Endothelial cell of umbilical vein (primary cell): ENCODE results near the gene PPP1R9A. TPM values are rescaled to one million over a fixed set of nuclear protein-coding genes. Genes with fewer than 3 reads are reported as not detected.

ENCODE experiments used
- BruUV-seq: library from RNA; stranded (reverse); fragments of 400-500 nt; replicated peaks from 2 replicates; lab custom pipeline; 2021; lab: Mats Ljungman, UMichigan
- CTCF ChIA-PET: fragments of 300-600, 350-600 bp; sonication (Branson Sonifier 250); formaldehyde crosslinking; loops from one replicate; lab custom pipeline; 2021; ENCODE audit warnings: antibody characterized with exemption, inconsistent platforms; lab: Charles Lee
- POLR2A ChIA-PET: fragments of 300-600, 350-600 bp; sonication (Branson Sonifier 250); formaldehyde crosslinking; loops from one replicate; lab custom pipeline; 2021; ENCODE audit warnings: antibody characterized with exemption, inconsistent platforms; lab: Charles Lee
- DNase-seq: peaks from one replicate; pipeline ENCODE4 v3.0.0-alpha.2; 2011; ENCODE audit warnings: low read depth, low spot score
- FAIRE-seq: peaks from 2 replicates; lab custom pipeline; 2011; peaks lifted over from hg19 to GRCh38; lab: Jason Lieb, UNC
- H2AFZ ChIP-seq: 2 replicates; pipeline ENCODE4 v1.6.0; 2012; ENCODE audit warnings: low read depth, low read length, control low read depth, inconsistent platforms
- H3K27ac ChIP-seq: 2 replicates; pipeline ENCODE4 v1.5.1; 2011; ENCODE audit warnings: low read depth, mild to moderate bottlenecking, control low read depth, low read length, moderate library complexity; ENCODE audit not compliant: insufficient read depth
- H3K27me3 ChIP-seq, 2 experiments: 2 replicates each; pipeline versions ENCODE4 v1.6.0 to v1.6.1; 2011; ENCODE audit warnings: low read length in 2 of 2, mixed read lengths in 1 of 2; ENCODE audit not compliant: control insufficient read depth in 2 of 2, insufficient read depth in 2 of 2
- H3K36me3 ChIP-seq, 2 experiments: 2 replicates in 1 of 2; 3 replicates in 1 of 2; pipeline ENCODE4 v1.5.1; 2011; ENCODE audit warnings: low read length in 2 of 2, mild to moderate bottlenecking in 1 of 2, moderate library complexity in 1 of 2; ENCODE audit not compliant: control insufficient read depth in 2 of 2, insufficient read depth in 2 of 2; ENCODE audit errors: extremely low read depth in 1 of 2
- H3K4me1 ChIP-seq: 3 replicates; pipeline ENCODE4 v1.5.1; 2011; ENCODE audit warnings: mild to moderate bottlenecking, low read length; ENCODE audit not compliant: control insufficient read depth, insufficient read depth; ENCODE audit errors: extremely low read depth
- H3K4me2 ChIP-seq: 2 replicates; pipeline ENCODE4 v1.6.1; 2011; ENCODE audit warnings: low read length, control low read depth, mixed read lengths; ENCODE audit not compliant: insufficient read depth
- H3K4me3 ChIP-seq, 3 experiments: fragments of 200-600 bp in 1 of 3; sonication (generic), shearing (Covaris generic) in 1 of 3; replicated peaks in 1 of 3; 2 replicates each; pipeline ENCODE4 v1.5.1; 2011 to 2016; ENCODE audit warnings: control low read depth in 3 of 3, low read length in 3 of 3, mild to moderate bottlenecking in 2 of 3, inconsistent platforms in 1 of 3, low read depth in 1 of 3, moderate library complexity in 1 of 3; ENCODE audit not compliant: insufficient read depth in 1 of 3
- H3K79me2 ChIP-seq: 2 replicates; pipeline ENCODE4 v1.6.0; 2012; ENCODE audit warnings: low read length, inconsistent platforms; ENCODE audit not compliant: control insufficient read depth, insufficient read depth
- H3K9ac ChIP-seq: replicated peaks from 2 replicates; pipeline ENCODE3; 2011; ENCODE audit warnings: low read length, control low read depth; ENCODE audit not compliant: insufficient read depth; ENCODE audit errors: extremely low read depth
- H3K9me1 ChIP-seq: replicated peaks from 3 replicates; pipeline ENCODE4 v1.6.0; 2011; ENCODE audit warnings: mild to moderate bottlenecking, low read length; ENCODE audit not compliant: control insufficient read depth, insufficient read depth; ENCODE audit errors: extremely low read depth
- H3K9me3 ChIP-seq: replicated peaks from 2 replicates; pipeline ENCODE4 v1.5.1; 2012; ENCODE audit warnings: low read length, inconsistent platforms; ENCODE audit not compliant: control insufficient read depth, insufficient read depth
- H4K20me1 ChIP-seq: replicated peaks from 2 replicates; pipeline ENCODE3; 2011; ENCODE audit warnings: mild to moderate bottlenecking, low read length; ENCODE audit not compliant: control insufficient read depth, insufficient read depth; ENCODE audit errors: extremely low read depth
- EZH2 ChIP-seq: IDR thresholded peaks from 2 replicates; pipeline ENCODE4 v1.6.1; 2012; ENCODE audit warnings: borderline replicate concordance, low read depth, mild to moderate bottlenecking, moderate library complexity, low read length, inconsistent platforms; ENCODE audit not compliant: severe bottlenecking
- FOS ChIP-seq: IDR thresholded peaks from 2 replicates; pipeline ENCODE4 v1.6.1; 2011; ENCODE audit warnings: mild to moderate bottlenecking, low read length, moderate library complexity, borderline replicate concordance; ENCODE audit not compliant: insufficient read depth
- GATA2 ChIP-seq: IDR thresholded peaks from 2 replicates; pipeline ENCODE4 v1.7.0; 2011; ENCODE audit warnings: low read depth, mild to moderate bottlenecking, moderate library complexity, mixed read lengths, low read length; ENCODE audit not compliant: insufficient read length, insufficient read depth
- JUN ChIP-seq: IDR thresholded peaks from 2 replicates; pipeline ENCODE4 v1.6.1; 2011; ENCODE audit warnings: borderline replicate concordance, low read depth; ENCODE audit not compliant: insufficient read length, insufficient read depth
- MYC ChIP-seq: IDR thresholded peaks from one replicate; pipeline ENCODE4 v1.6.1; 2011; ENCODE audit warnings: mild to moderate bottlenecking, low read depth, low read length
- POLR2A ChIP-seq: IDR thresholded peaks from 2 replicates; pipeline ENCODE4 v1.6.1; 2012; ENCODE audit warnings: low read depth, mild to moderate bottlenecking, control low read depth, low read length
- POLR2AphosphoS5 ChIP-seq: IDR thresholded peaks from 2 replicates; pipeline ENCODE4 v1.6.1; 2012; ENCODE audit warnings: low read depth, mild to moderate bottlenecking, control low read depth, low read length, moderate library complexity; ENCODE audit not compliant: insufficient read depth
- dilution Hi-C: fragments of 300-500 bp; cut with MboI; formaldehyde crosslinking; loops from one replicate; pipeline ENCODE4 v1.15.0; 2019; ENCODE audit warnings: low sequenced_read_pairs; ENCODE audit not compliant: extremely low pct_ligation_motif_present
- intact Hi-C: fragments of 100-400 bp; cut with micrococcal nuclease; formaldehyde crosslinking; loops from one replicate; pipeline ENCODE4 v1.10.0; 2022
- polyA plus RNA-seq, 4 experiments: library from polyadenylated mRNA; depleted of rRNA in 3 of 4; stranded (reverse) in 3 of 4; unstranded in 1 of 4; fragments of >200 nt; gene quantifications; 2 replicates each; pipeline versions ENCODE4 v1.2.1 to v1.2.3, GENCODE V29; 2011 to 2012; ENCODE audit warnings: missing spikeins in 1 of 4
- total RNA-seq: library from RNA; stranded (reverse); gene quantifications from 2 replicates; pipeline ENCODE4 v1.2.3, GENCODE V29; 2021
- TF ChIP-seq, protein P1 (sequence below): IDR thresholded peaks from 2 replicates; pipeline ENCODE4 v1.6.1; 2011; ENCODE audit not compliant: insufficient read depth, insufficient read length
- TF ChIP-seq, protein P2 (sequence below), 2 donors: IDR thresholded peaks; 1 replicate in 1 of 2; 2 replicates in 1 of 2; pipeline ENCODE4 v1.5.1; 2011; ENCODE audit warnings: low read length in 2 of 2, mild to moderate bottlenecking in 2 of 2, moderate library complexity in 2 of 2, control low read depth in 1 of 2, inconsistent platforms in 1 of 2, low read depth in 1 of 2; ENCODE audit not compliant: insufficient read depth in 1 of 2; ENCODE audit errors: extremely low read depth in 1 of 2

Gene PPP1R9A
- total and polyA plus RNA-seq, 2 donors (not counting 3 experiments of a cell fraction or from before 2014, with no cell fraction given), result 0.50 to 3.0 TPM

DNA sequence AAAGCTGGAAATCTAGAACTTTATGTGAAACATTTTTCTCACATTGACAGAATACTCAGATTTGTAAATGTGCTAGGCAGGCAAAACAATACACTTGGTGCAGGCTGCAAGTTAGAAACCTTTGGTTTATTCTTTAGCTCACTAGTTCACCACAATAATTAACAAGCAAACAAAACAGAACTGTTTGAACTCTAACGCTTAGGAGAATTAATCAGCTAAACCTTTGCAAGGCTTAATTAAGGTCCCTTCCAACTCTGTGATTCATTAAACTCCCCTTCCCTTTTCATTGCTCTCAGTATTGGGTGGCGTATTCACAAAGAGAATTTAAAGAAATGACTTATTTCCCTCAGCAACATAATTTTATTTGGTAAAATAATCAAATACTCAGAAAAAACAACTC, 317.9 kb downstream of the PPP1R9A start:
- H3K4me2 ChIP-seq, result no peak overlapping the region
- dilution Hi-C loops (no loop called here), intact Hi-C loops (no loop called here)
- H3K27ac ChIP-seq, result no peak overlapping the region
- no peaks in the 10 kb centered on the region for H3K27me3 ChIP-seq
- POLR2A ChIA-PET, result no interaction called here
- H3K4me3 ChIP-seq, result no peak overlapping the region
- no peaks in the 10 kb centered on the region for H3K4me1 ChIP-seq
- no TSS peak for BruUV-seq
- no peak for DNase-seq
- no peaks in the 10 kb centered on the region for H3K9me3 ChIP-seq
- H4K20me1 ChIP-seq, result no peaks in the 10 kb centered on the region
- no peak overlapping the region for H2AFZ ChIP-seq
- H3K79me2 ChIP-seq, result no peaks in the 10 kb centered on the region
- H3K9ac ChIP-seq, result no peak overlapping the region
- TF ChIP-seq POLR2A (no peak), FOS (no peak), MYC (no peak), GATA2 (no peak), POLR2AphosphoS5 (no peak), EZH2 (no peak), JUN (no peak)
- TF ChIP-seq, protein P1, sequence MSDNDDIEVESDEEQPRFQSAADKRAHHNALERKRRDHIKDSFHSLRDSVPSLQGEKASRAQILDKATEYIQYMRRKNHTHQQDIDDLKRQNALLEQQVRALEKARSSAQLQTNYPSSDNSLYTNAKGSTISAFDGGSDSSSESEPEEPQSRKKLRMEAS, result no peak
- TF ChIP-seq, protein P2, sequence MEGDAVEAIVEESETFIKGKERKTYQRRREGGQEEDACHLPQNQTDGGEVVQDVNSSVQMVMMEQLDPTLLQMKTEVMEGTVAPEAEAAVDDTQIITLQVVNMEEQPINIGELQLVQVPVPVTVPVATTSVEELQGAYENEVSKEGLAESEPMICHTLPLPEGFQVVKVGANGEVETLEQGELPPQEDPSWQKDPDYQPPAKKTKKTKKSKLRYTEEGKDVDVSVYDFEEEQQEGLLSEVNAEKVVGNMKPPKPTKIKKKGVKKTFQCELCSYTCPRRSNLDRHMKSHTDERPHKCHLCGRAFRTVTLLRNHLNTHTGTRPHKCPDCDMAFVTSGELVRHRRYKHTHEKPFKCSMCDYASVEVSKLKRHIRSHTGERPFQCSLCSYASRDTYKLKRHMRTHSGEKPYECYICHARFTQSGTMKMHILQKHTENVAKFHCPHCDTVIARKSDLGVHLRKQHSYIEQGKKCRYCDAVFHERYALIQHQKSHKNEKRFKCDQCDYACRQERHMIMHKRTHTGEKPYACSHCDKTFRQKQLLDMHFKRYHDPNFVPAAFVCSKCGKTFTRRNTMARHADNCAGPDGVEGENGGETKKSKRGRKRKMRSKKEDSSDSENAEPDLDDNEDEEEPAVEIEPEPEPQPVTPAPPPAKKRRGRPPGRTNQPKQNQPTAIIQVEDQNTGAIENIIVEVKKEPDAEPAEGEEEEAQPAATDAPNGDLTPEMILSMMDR (IDR thresholded peaks at IDR 0.05; ENCODE audit: extremely low read depth in 1 of 2, insufficient read depth in 1 of 2, low read depth in 1 of 2, low read length in 2 of 2), result no peak
- FAIRE-seq, result no peak
- CTCF ChIA-PET, result interaction anchor here (1.5 kb wide), 1 partner anchor 251 kb away, joined by 3 read pairs; no protein-coding TSS in a partner anchor
- H3K36me3 ChIP-seq, result no peaks in the 10 kb centered on the region
- no peaks in the 10 kb centered on the region for H3K9me1 ChIP-seq
